HUES64 (cell line): ENCODE results near the gene CELF4.

Experiments used
- H3K27ac ChIP-seq: 2 replicates; pipeline ENCODE4 v1.7.0; 2013; ENCODE audit warnings: low read depth, low read length, inconsistent platforms
- H3K27me3 ChIP-seq: 2 replicates; pipeline ENCODE4 v1.6.1; 2013; ENCODE audit warnings: mild to moderate bottlenecking, low read length; ENCODE audit not compliant: insufficient read depth
- H3K36me3 ChIP-seq: 2 replicates; pipeline ENCODE4 v1.6.1; 2013; ENCODE audit warnings: mild to moderate bottlenecking, low read length; ENCODE audit not compliant: insufficient read depth
- H3K4me1 ChIP-seq: 2 replicates; pipeline ENCODE4 v1.6.1; 2013; ENCODE audit warnings: mild to moderate bottlenecking, low read length, moderate library complexity; ENCODE audit not compliant: insufficient read depth
- H3K4me3 ChIP-seq: 2 replicates; pipeline ENCODE4 v1.5.1; 2013; ENCODE audit warnings: mild to moderate bottlenecking, low read length, moderate library complexity
- H3K9ac ChIP-seq: 2 replicates; pipeline ENCODE4 v1.6.1; 2013; ENCODE audit warnings: mild to moderate bottlenecking, low read depth, low read length
- H3K9me3 ChIP-seq: 2 replicates; pipeline ENCODE4 v1.6.1; 2013; ENCODE audit warnings: low read depth, low read length; ENCODE audit not compliant: insufficient read depth
- WGBS: fragments of 150-250, 120-280 bp; methylation state at CpG from one replicate; pipeline ENCODE4 v1.1.7; 2013; ENCODE audit warnings: missing lambda C conversion rate; 5-methylcytosine and 5-hydroxymethylcytosine counted together

The CELF4 gene

DNA sequence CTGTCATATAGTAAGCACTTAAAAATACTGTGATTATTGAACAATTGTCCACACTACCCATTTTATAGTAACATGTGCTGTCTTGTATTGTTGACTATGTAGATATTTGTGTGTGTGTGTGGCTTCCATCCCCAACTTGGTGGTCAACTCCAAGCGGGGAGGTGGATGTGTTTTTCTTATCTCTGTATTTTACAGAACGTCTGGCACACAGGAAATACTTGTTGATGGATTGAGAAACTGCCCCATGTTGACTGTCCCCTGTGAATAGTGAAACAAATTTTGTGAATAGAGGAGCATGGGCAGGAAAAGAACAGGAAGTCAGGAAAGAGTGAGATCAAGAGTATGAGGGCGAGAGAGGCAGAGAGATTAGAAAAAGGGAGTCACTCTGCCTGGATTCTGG is 83.6 kb downstream of the CELF4 start:
- WGBS, result 84% methylated on average over 3 of the region's 3 CpGs
- no peaks in the 10 kb centered on the region for H3K9me3 ChIP-seq
- H3K4me3 ChIP-seq, result no peak overlapping the region
- H3K27ac ChIP-seq, result no peak overlapping the region
- no peak overlapping the region for H3K9ac ChIP-seq
- no peaks in the 10 kb centered on the region for H3K36me3 ChIP-seq
- peaks cover 31% of the 10 kb centered on the region for H3K27me3 ChIP-seq
- peaks cover 22% of the 10 kb centered on the region for H3K4me1 ChIP-seq

DNA sequence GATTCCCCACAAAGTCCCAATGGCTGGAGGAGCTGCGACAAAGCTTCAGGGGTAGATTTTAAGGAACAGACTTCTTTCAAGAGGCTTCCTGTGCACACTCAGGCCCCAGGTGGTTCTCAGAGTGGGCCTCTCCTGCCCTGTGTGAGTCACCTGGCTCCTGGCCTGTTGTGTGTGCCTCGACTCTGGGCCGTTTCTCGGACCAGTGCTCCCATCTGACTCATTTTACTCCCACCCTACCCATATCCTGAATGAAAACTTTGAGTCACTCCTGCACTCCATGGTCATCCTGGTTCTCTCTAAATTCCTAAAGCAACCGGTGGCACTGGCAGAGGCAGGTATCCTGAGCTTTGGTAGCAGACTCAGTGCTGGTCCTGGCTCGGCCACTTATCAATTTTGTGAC is 84.1 kb downstream of the CELF4 start:
- peaks cover 26% of the 10 kb centered on the region for H3K27me3 ChIP-seq
- H3K4me1 ChIP-seq, result peaks cover 22% of the 10 kb centered on the region
- H3K4me3 ChIP-seq, result no peak overlapping the region
- H3K27ac ChIP-seq, result no peak overlapping the region
- H3K9me3 ChIP-seq, result no peaks in the 10 kb centered on the region
- 72% methylated on average over 6 of the region's 6 CpGs for WGBS
- H3K9ac ChIP-seq, result no peak overlapping the region
- H3K36me3 ChIP-seq, result no peaks in the 10 kb centered on the region

DNA sequence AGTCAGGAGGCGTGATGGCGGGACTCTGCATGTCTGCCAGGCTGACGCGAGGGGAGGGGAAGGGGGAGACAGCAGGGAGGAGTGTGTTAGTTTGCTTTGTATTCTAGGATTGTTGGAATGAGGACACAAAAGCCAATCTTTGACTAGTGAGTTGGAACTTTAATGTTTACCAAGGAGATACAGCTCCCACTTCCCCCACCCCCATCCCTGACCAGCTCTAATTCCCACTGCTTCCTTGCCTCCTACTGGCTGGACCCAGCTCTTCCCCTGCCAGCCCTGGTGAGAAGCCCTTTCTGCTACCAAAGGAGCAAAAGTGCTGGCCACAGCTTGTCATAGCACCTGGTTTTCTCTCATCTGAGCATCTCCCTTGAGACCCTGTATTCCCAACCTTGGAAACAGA is 84.5 kb downstream of the CELF4 start:
- no peak overlapping the region for H3K9ac ChIP-seq
- WGBS, result 80% methylated on average over 4 of the region's 4 CpGs
- H3K4me3 ChIP-seq, result no peak overlapping the region
- no peaks in the 10 kb centered on the region for H3K9me3 ChIP-seq
- H3K36me3 ChIP-seq, result no peaks in the 10 kb centered on the region
- H3K27ac ChIP-seq, result no peak overlapping the region
- H3K27me3 ChIP-seq, result peaks cover 22% of the 10 kb centered on the region
- peaks cover 22% of the 10 kb centered on the region for H3K4me1 ChIP-seq

DNA sequence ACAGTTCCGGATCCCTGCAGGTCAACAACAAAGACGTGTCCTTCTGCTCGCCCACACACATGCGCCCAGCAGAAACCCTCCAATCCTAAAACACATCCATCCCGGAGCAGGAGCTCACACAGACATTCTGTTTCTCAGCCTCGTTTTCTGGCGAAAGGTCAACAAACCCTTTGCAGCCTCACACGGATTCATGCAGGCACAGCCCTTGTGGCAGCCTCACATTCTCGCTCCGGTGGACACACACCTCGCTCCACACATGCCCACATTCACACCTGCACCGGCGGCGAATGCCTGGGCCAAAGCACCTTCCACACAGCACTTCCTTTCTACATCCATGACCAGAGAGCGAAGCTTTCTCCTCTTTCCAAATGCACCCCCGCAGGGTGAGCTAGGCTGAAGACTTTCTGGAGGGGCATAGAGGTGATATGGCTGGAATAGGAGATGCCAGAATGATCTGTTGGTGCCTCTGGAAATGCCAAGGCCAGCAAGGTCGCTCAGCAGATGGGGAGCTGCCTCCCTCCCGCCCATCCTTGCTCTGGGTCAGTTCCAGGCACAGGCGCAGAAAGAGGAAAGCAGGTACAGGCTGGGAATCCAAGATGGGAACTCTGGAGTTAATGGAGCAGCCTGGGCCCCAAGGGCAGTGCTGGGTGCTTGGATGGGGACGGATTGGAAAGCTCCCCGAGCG is 88.8 kb downstream of the CELF4 start:
- Histone ChIP-seq H3K4me1 (peaks cover 4% of the 10 kb centered on the region; the same call in 1 of the 2 replicates), H3K27me3 (no peaks in the 10 kb centered on the region), H3K4me3 (no peak overlapping the region), H3K9ac (no peak overlapping the region), H3K36me3 (no peaks in the 10 kb centered on the region), H3K27ac (no peak overlapping the region), H3K9me3 (no peaks in the 10 kb centered on the region)
- 89% methylated on average over 22 of the region's 22 CpGs for WGBS

DNA sequence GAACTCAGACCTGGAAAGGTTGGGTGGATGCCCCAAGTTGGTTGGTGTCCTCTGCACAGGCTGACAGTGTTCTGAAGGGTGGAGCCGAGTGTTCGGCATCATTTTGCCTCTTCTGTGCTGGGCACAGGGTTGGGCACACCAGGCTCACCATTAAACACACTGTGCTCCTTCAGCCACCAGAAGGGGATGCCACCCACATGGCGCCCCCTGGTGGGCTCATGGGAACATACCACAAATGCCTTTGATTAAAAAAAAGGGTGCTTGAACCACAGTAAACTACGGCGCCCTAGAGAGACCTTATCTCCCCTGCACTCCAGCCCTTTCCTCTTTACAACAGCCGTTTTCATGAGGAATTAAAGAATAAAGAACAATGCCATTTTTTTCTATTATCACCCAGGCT is 89.4 kb downstream of the CELF4 start:
- peaks cover under 1% of the 10 kb centered on the region; the same call in 1 of the 2 replicates for H3K4me1 ChIP-seq
- no peaks in the 10 kb centered on the region for H3K9me3 ChIP-seq
- 46% methylated on average over 6 of the region's 6 CpGs for WGBS
- H3K36me3 ChIP-seq, result no peaks in the 10 kb centered on the region
- H3K27me3 ChIP-seq, result no peaks in the 10 kb centered on the region
- no peak overlapping the region for H3K4me3 ChIP-seq
- H3K27ac ChIP-seq, result no peak overlapping the region
- no peak overlapping the region for H3K9ac ChIP-seq

DNA sequence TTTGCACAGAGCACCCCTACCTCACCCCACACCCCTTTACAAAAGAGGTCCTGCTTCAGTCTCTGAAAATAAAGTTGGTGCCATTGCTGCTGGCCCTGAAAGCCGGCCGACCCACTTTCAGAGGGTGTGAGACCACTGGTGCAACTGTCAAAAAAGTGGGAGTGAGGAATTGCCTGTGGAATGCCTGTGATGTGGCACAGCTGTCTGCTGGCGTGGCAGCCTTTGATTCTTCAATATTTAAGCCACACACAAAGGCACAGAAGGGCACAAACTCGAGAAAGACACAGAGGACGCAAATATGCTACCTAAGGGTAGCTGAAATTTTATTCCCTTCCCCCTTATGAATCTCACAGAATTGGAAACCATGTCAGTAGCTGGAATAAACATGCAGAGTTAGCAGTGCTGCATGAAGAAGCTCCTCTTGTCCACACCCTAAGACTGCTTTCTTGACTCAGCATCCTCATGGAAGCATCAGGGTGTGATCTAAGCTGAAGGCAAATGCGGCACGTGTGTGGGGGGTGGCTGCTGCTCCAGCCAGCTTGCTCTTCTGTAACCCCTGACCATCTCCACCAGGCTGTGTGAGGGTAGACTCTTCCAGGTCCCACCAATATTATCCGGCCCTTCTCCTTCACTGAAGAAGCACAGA is 92.3 kb downstream of the CELF4 start:
- no peaks in the 10 kb centered on the region for H3K4me1 ChIP-seq
- no peaks in the 10 kb centered on the region for H3K9me3 ChIP-seq
- H3K27ac ChIP-seq, result no peak overlapping the region
- WGBS, result 81% methylated on average over 8 of the region's 8 CpGs
- H3K27me3 ChIP-seq, result no peaks in the 10 kb centered on the region
- no peak overlapping the region for H3K9ac ChIP-seq
- H3K4me3 ChIP-seq, result no peak overlapping the region
- no peaks in the 10 kb centered on the region for H3K36me3 ChIP-seq

DNA sequence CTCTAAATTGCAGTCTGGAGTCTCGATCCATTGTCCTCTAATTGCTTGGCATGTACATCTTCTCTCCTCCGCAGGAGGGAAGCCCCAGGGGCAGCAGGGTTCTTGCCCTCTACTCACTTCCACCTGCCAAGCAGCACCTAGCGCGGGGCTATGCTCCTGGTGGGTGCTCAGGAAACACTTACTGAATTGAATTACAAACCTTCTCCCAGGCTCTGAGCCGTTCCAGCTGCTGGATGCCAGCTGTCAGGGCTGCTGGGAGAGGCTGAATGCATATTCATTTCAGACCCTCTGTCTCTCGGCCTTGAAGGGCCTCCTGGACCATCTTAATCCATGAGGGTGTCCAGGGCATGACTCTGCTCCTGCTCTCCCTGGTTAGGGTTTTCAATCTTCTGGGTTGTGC is 94.0 kb downstream of the CELF4 start:
- WGBS, result 78% methylated on average over 6 of the region's 6 CpGs
- Histone ChIP-seq H3K4me1 (no peaks in the 10 kb centered on the region), H3K27ac (no peak overlapping the region), H3K9ac (no peak overlapping the region), H3K27me3 (no peaks in the 10 kb centered on the region), H3K36me3 (no peaks in the 10 kb centered on the region), H3K4me3 (no peak overlapping the region), H3K9me3 (no peaks in the 10 kb centered on the region)

DNA sequence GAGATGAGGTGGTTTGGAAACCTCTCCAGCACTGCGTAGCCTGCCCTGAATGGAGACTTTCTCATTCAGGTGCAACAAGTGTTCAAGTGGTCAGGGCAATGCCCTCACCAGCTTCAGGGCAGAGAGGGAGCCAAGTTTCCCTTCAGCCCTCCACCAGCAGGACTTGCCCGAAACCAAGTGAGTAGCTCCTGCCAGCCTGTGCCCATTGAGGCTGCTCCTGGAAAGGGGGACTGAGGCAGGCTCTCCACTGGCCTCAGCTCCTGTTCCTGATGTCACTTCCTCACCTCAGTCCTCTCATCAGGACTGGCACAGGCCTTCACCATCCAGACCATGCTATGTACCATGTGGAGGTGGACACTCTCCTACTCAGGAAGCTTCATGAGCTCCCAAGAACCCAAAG is 94.6 kb downstream of the CELF4 start:
- H3K36me3 ChIP-seq, result no peaks in the 10 kb centered on the region
- no peak overlapping the region for H3K27ac ChIP-seq
- H3K4me1 ChIP-seq, result no peaks in the 10 kb centered on the region
- WGBS, result 92% methylated on average over 2 of the region's 2 CpGs
- H3K27me3 ChIP-seq, result no peaks in the 10 kb centered on the region
- no peak overlapping the region for H3K9ac ChIP-seq
- no peaks in the 10 kb centered on the region for H3K9me3 ChIP-seq
- H3K4me3 ChIP-seq, result no peak overlapping the region

DNA sequence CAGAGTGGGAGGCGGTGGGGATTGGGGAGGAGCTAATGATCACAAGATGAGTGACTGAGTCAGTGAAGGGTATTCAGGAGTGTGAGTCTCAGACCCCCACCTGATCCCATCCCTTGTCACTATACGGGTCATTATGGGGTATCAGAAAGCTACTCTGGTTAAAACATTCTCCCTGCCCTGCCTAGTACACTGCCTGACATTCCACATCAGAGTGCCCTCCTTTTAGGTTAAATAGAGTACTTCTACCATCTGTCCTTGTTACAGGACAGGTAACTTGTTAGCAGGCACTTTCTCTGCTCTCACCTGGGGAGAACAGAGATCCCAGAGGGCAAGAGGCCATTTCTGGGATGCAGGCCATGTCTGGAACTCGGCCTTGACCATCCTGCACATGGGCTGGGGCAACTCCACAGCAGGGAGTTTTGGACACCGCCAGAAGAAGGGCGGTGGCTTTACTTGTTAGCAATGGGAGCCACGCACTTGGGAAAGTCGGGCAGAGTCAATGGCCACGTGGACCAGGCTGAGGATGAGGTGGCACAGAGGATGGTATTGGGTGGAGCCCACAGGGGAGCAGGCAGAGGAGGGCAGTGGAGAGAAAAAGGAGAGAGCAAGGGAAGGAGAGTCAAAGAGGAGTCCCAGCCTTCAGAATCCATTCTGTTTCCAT is 98.5 kb downstream of the CELF4 start:
- H3K9ac ChIP-seq, result no peak overlapping the region
- no peaks in the 10 kb centered on the region for H3K9me3 ChIP-seq
- no peaks in the 10 kb centered on the region for H3K27me3 ChIP-seq
- 85% methylated on average over 8 of the region's 8 CpGs for WGBS
- H3K4me3 ChIP-seq, result no peak overlapping the region
- H3K36me3 ChIP-seq, result no peaks in the 10 kb centered on the region
- H3K4me1 ChIP-seq, result no peaks in the 10 kb centered on the region
- no peak overlapping the region for H3K27ac ChIP-seq

DNA sequence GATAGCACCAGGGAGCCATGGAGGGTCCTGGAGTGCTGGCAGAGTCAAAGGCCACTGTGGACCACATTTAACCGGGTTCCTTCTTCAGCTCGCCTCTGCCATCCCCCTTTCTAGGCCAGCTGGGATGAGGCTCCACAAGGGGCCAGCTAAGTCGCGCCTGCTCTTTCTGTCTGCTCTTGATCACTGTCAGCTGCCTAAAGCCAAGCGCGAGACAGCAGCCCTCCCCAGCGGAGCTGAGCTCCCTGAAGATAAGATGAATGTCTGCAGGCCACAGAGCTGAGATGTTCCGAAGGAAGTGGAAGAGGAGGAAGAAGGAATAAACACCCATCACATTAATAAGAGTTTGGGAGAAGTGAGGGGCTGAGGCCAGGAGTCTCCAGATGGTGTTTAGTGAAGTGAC is 99.6 kb downstream of the CELF4 start:
- 77% methylated on average over 7 of the region's 8 CpGs for WGBS
- no peak overlapping the region for H3K27ac ChIP-seq
- H3K36me3 ChIP-seq, result no peaks in the 10 kb centered on the region
- no peaks in the 10 kb centered on the region for H3K27me3 ChIP-seq
- no peak overlapping the region for H3K9ac ChIP-seq
- H3K9me3 ChIP-seq, result no peaks in the 10 kb centered on the region
- no peaks in the 10 kb centered on the region for H3K4me1 ChIP-seq
- H3K4me3 ChIP-seq, result no peak overlapping the region

DNA sequence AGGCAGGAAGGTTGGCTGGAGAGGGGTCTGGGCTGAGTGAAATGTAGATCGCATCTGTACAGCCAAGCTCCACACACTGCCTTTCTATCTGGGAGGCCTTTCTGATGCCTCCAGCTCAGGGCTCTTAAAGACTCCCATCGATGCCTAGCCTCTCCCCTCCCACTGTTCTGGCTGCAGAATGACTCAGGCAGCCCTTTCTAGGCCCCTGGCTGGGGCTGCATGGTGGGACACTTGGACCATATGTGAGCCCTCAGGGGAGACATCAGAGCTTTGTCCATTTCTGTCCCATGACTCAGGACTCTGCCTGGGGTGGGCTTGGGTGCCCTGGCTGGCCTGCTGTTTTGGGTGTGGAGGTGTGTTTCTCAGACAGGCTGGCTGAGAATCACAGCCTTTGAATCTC is 101.3 kb downstream of the CELF4 start:
- Histone ChIP-seq H3K9ac (no peak overlapping the region), H3K4me3 (no peak overlapping the region), H3K27me3 (no peaks in the 10 kb centered on the region), H3K9me3 (no peaks in the 10 kb centered on the region), H3K36me3 (no peaks in the 10 kb centered on the region), H3K27ac (no peak overlapping the region), H3K4me1 (no peaks in the 10 kb centered on the region)
- WGBS, result 70% methylated on average over 2 of the region's 2 CpGs
